Breast epithelium (tissue), 3 donors: Measurements from ENCODE around the gene VIM.

Experiments
- CTCF ChIP-seq, 3 donors: fragments of 450-650 bp; IDR thresholded peaks; one replicate each; pipeline ENCODE4 v1.5.1; 2016 to 2017; ENCODE audit warnings: antibody characterized with exemption in 3 of 3, mild to moderate bottlenecking in 3 of 3, moderate library complexity in 3 of 3
- POLR2A ChIP-seq: fragments of 450-650 bp; IDR thresholded peaks from one replicate; pipeline ENCODE4 v1.6.1; 2016; ENCODE audit warnings: antibody characterized with exemption, mild to moderate bottlenecking, moderate library complexity

GRCh38 chr10:17233286-17233991 lies 5.4 kb downstream of the VIM start:
- TF ChIP-seq CTCF (IDR thresholded peaks at IDR 0.05) (no peak), POLR2A (no peak)
